Measurements from ENCODE around the gene ARHGAP6.

DNA sequence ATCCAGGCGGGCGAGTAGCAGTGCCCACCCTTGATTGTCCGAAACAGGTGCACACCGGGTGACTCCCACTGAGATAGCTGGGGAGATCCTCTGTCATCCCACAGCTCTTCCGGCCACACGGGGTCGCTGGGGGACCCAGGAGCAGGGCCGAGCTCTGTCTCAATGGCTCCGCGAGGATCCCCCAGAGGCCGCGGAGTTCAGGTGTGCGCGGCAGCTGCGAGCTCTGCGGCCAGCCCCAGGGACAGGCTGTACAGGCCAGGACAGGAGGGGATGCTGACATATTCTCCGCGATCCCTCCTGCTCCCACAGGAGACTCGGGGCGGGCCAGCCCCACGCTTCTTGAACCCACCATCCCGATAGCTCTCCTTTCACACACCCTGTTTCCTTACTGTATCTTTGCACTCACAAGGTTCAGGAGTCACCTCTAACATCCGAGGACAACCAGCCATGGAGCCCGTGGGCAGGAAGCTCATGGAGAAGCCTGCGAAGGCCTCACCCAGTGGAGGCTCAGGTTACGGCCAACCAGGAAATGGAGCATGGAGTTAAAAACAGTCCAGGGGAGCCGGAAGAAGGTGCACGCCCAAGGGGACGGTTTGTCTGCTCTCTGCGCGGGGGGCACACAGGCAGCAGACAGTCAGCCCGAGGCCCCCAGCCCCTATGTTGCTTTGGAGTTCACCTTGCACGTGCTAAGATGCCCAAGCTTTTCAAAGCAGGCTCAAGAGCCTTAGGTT lies 450.4 kb downstream of the ARHGAP6 start:
- TF ChIP-seq, protein P1, sequence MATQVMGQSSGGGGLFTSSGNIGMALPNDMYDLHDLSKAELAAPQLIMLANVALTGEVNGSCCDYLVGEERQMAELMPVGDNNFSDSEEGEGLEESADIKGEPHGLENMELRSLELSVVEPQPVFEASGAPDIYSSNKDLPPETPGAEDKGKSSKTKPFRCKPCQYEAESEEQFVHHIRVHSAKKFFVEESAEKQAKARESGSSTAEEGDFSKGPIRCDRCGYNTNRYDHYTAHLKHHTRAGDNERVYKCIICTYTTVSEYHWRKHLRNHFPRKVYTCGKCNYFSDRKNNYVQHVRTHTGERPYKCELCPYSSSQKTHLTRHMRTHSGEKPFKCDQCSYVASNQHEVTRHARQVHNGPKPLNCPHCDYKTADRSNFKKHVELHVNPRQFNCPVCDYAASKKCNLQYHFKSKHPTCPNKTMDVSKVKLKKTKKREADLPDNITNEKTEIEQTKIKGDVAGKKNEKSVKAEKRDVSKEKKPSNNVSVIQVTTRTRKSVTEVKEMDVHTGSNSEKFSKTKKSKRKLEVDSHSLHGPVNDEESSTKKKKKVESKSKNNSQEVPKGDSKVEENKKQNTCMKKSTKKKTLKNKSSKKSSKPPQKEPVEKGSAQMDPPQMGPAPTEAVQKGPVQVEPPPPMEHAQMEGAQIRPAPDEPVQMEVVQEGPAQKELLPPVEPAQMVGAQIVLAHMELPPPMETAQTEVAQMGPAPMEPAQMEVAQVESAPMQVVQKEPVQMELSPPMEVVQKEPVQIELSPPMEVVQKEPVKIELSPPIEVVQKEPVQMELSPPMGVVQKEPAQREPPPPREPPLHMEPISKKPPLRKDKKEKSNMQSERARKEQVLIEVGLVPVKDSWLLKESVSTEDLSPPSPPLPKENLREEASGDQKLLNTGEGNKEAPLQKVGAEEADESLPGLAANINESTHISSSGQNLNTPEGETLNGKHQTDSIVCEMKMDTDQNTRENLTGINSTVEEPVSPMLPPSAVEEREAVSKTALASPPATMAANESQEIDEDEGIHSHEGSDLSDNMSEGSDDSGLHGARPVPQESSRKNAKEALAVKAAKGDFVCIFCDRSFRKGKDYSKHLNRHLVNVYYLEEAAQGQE (IDR thresholded peaks at IDR 0.05), result no peak
- TF ChIP-seq, protein P2, sequence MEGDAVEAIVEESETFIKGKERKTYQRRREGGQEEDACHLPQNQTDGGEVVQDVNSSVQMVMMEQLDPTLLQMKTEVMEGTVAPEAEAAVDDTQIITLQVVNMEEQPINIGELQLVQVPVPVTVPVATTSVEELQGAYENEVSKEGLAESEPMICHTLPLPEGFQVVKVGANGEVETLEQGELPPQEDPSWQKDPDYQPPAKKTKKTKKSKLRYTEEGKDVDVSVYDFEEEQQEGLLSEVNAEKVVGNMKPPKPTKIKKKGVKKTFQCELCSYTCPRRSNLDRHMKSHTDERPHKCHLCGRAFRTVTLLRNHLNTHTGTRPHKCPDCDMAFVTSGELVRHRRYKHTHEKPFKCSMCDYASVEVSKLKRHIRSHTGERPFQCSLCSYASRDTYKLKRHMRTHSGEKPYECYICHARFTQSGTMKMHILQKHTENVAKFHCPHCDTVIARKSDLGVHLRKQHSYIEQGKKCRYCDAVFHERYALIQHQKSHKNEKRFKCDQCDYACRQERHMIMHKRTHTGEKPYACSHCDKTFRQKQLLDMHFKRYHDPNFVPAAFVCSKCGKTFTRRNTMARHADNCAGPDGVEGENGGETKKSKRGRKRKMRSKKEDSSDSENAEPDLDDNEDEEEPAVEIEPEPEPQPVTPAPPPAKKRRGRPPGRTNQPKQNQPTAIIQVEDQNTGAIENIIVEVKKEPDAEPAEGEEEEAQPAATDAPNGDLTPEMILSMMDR (IDR thresholded peaks at IDR 0.05), result no peak
- no peak for TF ChIP-seq ZFP36 (IDR thresholded peaks at IDR 0.05; ENCODE audit: borderline replicate concordance, partially characterized antibody)
- TF ChIP-seq, protein P3, sequence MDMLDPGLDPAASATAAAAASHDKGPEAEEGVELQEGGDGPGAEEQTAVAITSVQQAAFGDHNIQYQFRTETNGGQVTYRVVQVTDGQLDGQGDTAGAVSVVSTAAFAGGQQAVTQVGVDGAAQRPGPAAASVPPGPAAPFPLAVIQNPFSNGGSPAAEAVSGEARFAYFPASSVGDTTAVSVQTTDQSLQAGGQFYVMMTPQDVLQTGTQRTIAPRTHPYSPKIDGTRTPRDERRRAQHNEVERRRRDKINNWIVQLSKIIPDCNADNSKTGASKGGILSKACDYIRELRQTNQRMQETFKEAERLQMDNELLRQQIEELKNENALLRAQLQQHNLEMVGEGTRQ (IDR thresholded peaks at IDR 0.05), result no peak
- TF ChIP-seq POLR2A (IDR thresholded peaks at IDR 0.05; ENCODE audit: low read length), result no peak
- no peak for TF ChIP-seq SMC3 (IDR thresholded peaks at IDR 0.05)
- no peak for TF ChIP-seq CBX2 (IDR thresholded peaks at IDR 0.05; ENCODE audit: borderline replicate concordance, low read depth)
- TF ChIP-seq, protein P4, sequence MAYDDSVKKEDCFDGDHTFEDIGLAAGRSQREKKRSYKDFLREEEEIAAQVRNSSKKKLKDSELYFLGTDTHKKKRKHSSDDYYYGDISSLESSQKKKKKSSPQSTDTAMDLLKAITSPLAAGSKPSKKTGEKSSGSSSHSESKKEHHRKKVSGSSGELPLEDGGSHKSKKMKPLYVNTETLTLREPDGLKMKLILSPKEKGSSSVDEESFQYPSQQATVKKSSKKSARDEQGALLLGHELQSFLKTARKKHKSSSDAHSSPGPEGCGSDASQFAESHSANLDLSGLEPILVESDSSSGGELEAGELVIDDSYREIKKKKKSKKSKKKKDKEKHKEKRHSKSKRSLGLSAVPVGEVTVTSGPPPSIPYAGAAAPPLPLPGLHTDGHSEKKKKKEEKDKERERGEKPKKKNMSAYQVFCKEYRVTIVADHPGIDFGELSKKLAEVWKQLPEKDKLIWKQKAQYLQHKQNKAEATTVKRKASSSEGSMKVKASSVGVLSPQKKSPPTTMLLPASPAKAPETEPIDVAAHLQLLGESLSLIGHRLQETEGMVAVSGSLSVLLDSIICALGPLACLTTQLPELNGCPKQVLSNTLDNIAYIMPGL (CRISPR knock-in tag; IDR thresholded peaks at IDR 0.05; ENCODE audit: borderline replicate concordance), result no peak
- no peak for TF ChIP-seq CBX8 (IDR thresholded peaks at IDR 0.05)
- no peak for TF ChIP-seq MYC (IDR thresholded peaks at IDR 0.05; ENCODE audit: borderline replicate concordance, low read length)
- no peak for TF ChIP-seq POLR2AphosphoS2 (conservative IDR thresholded peaks at IDR 0.05; ENCODE audit: low read length)

All from A549 (cell line).